Measurements from ENCODE around the gene CYSLTR2.

GRCh38 chr13:48749144-48749543 lies 95.4 kb downstream of the CYSLTR2 start:
- TF ChIP-seq CTCF (IDR thresholded peaks at IDR 0.05): no peak
- TF ChIP-seq POLR2A (IDR thresholded peaks at IDR 0.05): no peak
